ENCODE measurements around the gene ALOX5. TPM values are rescaled to one million over a fixed set of nuclear protein-coding genes. Genes with fewer than 3 reads are reported as not detected.

ALOX5 gene
- total and polyA plus RNA-seq, 2 donors (not counting 1 experiment from before 2014, with no cell fraction given) = 354 to 888 TPM

- Histone ChIP-seq H3K27ac (ENCODE audit: low read length in 2 of 2) (peak overlapping the region in 1 of 2 donors; percentile 89), H3K36me3 (replicated peaks in 1 of 2; ENCODE audit: control extremely low read depth in 1 of 2, control insufficient read depth in 1 of 2, extremely low read depth in 1 of 2, insufficient read depth in 2 of 2, low read length in 1 of 2) (peaks cover 0 to 2% of the 10 kb centered on the region in 2 experiments), H2AFZ (ENCODE audit: insufficient read depth, low read depth, low read length, poor library complexity, severe bottlenecking) (no peak overlapping the region), H3K4me2 (replicated peaks; ENCODE audit: low read depth, low read length, poor library complexity, severe bottlenecking) (peak overlapping the region; percentile 93), H3K4me3 (ENCODE audit: control extremely low read depth in 1 of 5, extremely low read depth in 1 of 5, insufficient read depth in 1 of 5, low read depth in 2 of 5, low read length in 4 of 5) (peak overlapping the region in 4 of 5 experiments; percentile 21 to 81 (median 78)), H3K9ac (ENCODE audit: low read length) (peak overlapping the region; percentile 72), H3K27me3 (replicated peaks in 1 of 4; ENCODE audit: control extremely low read depth in 1 of 4, control insufficient read depth in 3 of 4, insufficient read depth in 4 of 4, low read length in 3 of 4) (no peaks in the 10 kb centered on the region), H3K4me1 (ENCODE audit: control insufficient read depth in 2 of 2, insufficient read depth in 2 of 2, low read length in 2 of 2) (peaks cover 75 to 79% of the 10 kb centered on the region in 2 donors), H4K20me1 (ENCODE audit: control insufficient read depth, insufficient read depth, low read length, poor library complexity, severe bottlenecking) (peaks cover 9% of the 10 kb centered on the region), H3K9me3 (ENCODE audit: control extremely low read depth in 1 of 3, control insufficient read depth in 2 of 3, insufficient read depth in 1 of 3, low read length in 2 of 3) (no peaks in the 10 kb centered on the region), H3K79me2 (ENCODE audit: control insufficient read depth, insufficient read depth, low read length) (peaks cover 49% of the 10 kb centered on the region)
- Mint-ChIP-seq H3K4me3 (peak overlapping the region; percentile 96), H3K4me1 (peaks cover 88% of the 10 kb centered on the region), H3K9me3 (ENCODE audit: insufficient read depth) (no peaks in the 10 kb centered on the region), H3K27me3 (no peaks in the 10 kb centered on the region), H3K27ac (peak overlapping the region; percentile 90)
- WGBS (ENCODE audit: insufficient coverage) = 100% methylated on average over 1 of the region's 9 CpGs
- intact Hi-C loops (cut with micrococcal nuclease) = loop anchor here (10.0 kb wide), 2 partner anchors 58 to 368 kb away; partner anchors contain the start of genes OR13A1 and ZNF22
- no peak for DNase-seq
- ATAC-seq (ENCODE audit: low read depth) = no peak
- ChIA-PET POLR2A (no interaction called here), CTCF (interaction anchor here (1.1 to 1.2 kb wide), 3 partner anchors 88 to 122 kb away, joined by 4 to 6 read pairs (median 4); no protein-coding TSS in a partner anchor)
- TF ChIP-seq CTCF (IDR thresholded peaks at IDR 0.05) (no peak), EZH2 (IDR thresholded peaks at IDR 0.05; ENCODE audit: borderline replicate concordance, insufficient read depth, low read depth, low read length, poor library complexity, severe bottlenecking) (no peak)
Measured at GRCh38 chr10:45372251-45372951, 1.6 kb upstream of the ALOX5 start.
